Rectal smooth muscle tissue (tissue), 1 donor: ENCODE data around the gene ZNHIT2.
"Not testable (repeated sequence)": the region's sequence is repeated elsewhere in the genome, so short reads cannot be mapped to it uniquely, and the experiment has no call there.

Experiments used
- H3K27ac ChIP-seq: one replicate; pipeline ENCODE4 v1.7.0; 2013; ENCODE audit warnings: low read depth, low read length, inconsistent platforms
- H3K27me3 ChIP-seq: one replicate; pipeline ENCODE4 v1.7.0; 2013; ENCODE audit warnings: low read length; ENCODE audit not compliant: control insufficient read depth, insufficient read depth
- H3K36me3 ChIP-seq: one replicate; pipeline ENCODE4 v1.7.0; 2013; ENCODE audit warnings: low read length; ENCODE audit not compliant: control insufficient read depth, insufficient read depth
- H3K4me1 ChIP-seq: one replicate; pipeline ENCODE4 v1.7.0; 2013; ENCODE audit warnings: low read length; ENCODE audit not compliant: control insufficient read depth, insufficient read depth
- H3K4me3 ChIP-seq: one replicate; pipeline ENCODE4 v1.7.0; 2013; ENCODE audit warnings: low read length
- H3K9ac ChIP-seq: one replicate; pipeline ENCODE4 v1.7.0; 2013; ENCODE audit warnings: low read length

The ZNHIT2 gene

GRCh38 chr11:65150131-65150508, 32.6 kb upstream of the ZNHIT2 start:
- not testable (repeated sequence) for H3K27ac ChIP-seq, H3K36me3 ChIP-seq, H3K4me1 ChIP-seq, H3K27me3 ChIP-seq, H3K9ac ChIP-seq, H3K4me3 ChIP-seq

GRCh38 chr11:65148657-65149056, 31.2 kb upstream of the ZNHIT2 start:
- Histone ChIP-seq H3K4me1 (no peaks in the 10 kb centered on the region), H3K27me3 (no peaks in the 10 kb centered on the region), H3K27ac (no peak overlapping the region), H3K9ac (no peak overlapping the region), H3K36me3 (no peaks in the 10 kb centered on the region), H3K4me3 (no peak overlapping the region)

- H3K36me3 ChIP-seq = no peaks in the 10 kb centered on the region
- H3K4me3 ChIP-seq = no peak overlapping the region
- H3K27ac ChIP-seq = no peak overlapping the region
- H3K9ac ChIP-seq = no peak overlapping the region
- no peaks in the 10 kb centered on the region for H3K4me1 ChIP-seq
- H3K27me3 ChIP-seq = no peaks in the 10 kb centered on the region
These were observed 30.0 kb upstream of the ZNHIT2 start for GRCh38 chr11:65147352-65148075.

- Histone ChIP-seq H3K36me3 (no peaks in the 10 kb centered on the region), H3K27me3 (no peaks in the 10 kb centered on the region), H3K4me1 (no peaks in the 10 kb centered on the region), H3K4me3 (no peak overlapping the region), H3K27ac (no peak overlapping the region), H3K9ac (no peak overlapping the region)
These were observed 24.5 kb upstream of the ZNHIT2 start for GRCh38 chr11:65141896-65142494.

- Histone ChIP-seq H3K36me3 (peaks cover 14% of the 10 kb centered on the region), H3K27me3 (no peaks in the 10 kb centered on the region), H3K4me1 (peaks cover 7% of the 10 kb centered on the region), H3K27ac (no peak overlapping the region), H3K4me3 (no peak overlapping the region), H3K9ac (no peak overlapping the region)
These were observed 19.1 kb upstream of the ZNHIT2 start for GRCh38 chr11:65136515-65137096.

GRCh38 chr11:65135633-65136145, 18.2 kb upstream of the ZNHIT2 start:
- Histone ChIP-seq H3K36me3 (peaks cover 23% of the 10 kb centered on the region), H3K4me1 (peaks cover 7% of the 10 kb centered on the region), H3K27ac (peak overlapping the region; percentile 100), H3K9ac (peak overlapping the region; percentile 50), H3K4me3 (peak overlapping the region; percentile 97), H3K27me3 (no peaks in the 10 kb centered on the region)

GRCh38 chr11:65134952-65135632, 17.6 kb upstream of the ZNHIT2 start:
- Histone ChIP-seq H3K9ac (peak overlapping the region; percentile 95), H3K4me3 (peak overlapping the region; percentile 97), H3K4me1 (peaks cover 7% of the 10 kb centered on the region), H3K36me3 (peaks cover 27% of the 10 kb centered on the region), H3K27me3 (no peaks in the 10 kb centered on the region), H3K27ac (peak overlapping the region; percentile 100)

- Histone ChIP-seq H3K27ac (peak within 1 kb of the TSS; percentile 100), H3K4me1 (peaks cover 7% of the 10 kb centered on the region), H3K4me3 (peak within 1 kb of the TSS; percentile 97)
These were observed 16.9 kb upstream of the ZNHIT2 start, which contains the start of gene SYVN1 for GRCh38 chr11:65134240-65134951. SYVN1 (minus strand) TSS chr11:65134519; CDS start chr11:65133601, 918 bp downstream.

GRCh38 chr11:65133724-65134123, 16.2 kb upstream of the ZNHIT2 start:
- peak overlapping the region; percentile 100 for H3K27ac ChIP-seq
- peak overlapping the region; percentile 95 for H3K9ac ChIP-seq
- H3K4me3 ChIP-seq = peak overlapping the region; percentile 97
- peaks cover 40% of the 10 kb centered on the region for H3K36me3 ChIP-seq
- H3K27me3 ChIP-seq = no peaks in the 10 kb centered on the region
- H3K4me1 ChIP-seq = peaks cover 7% of the 10 kb centered on the region

More at GRCh38 chr11:65134240-65134951, 16.9 kb upstream of the ZNHIT2 start, which contains the start of gene SYVN1:
- Histone ChIP-seq H3K36me3 (peaks cover 34% of the 10 kb centered on the region), H3K27me3 (no peaks in the 10 kb centered on the region), H3K9ac (peak within 1 kb of the TSS; percentile 95)

GRCh38 chr11:65132988-65133700, 15.6 kb upstream of the ZNHIT2 start:
- no peak overlapping the region for H3K27ac ChIP-seq
- H3K27me3 ChIP-seq = no peaks in the 10 kb centered on the region
- no peak overlapping the region for H3K9ac ChIP-seq
- peak overlapping the region; percentile 97 for H3K4me3 ChIP-seq
- H3K36me3 ChIP-seq = peaks cover 46% of the 10 kb centered on the region
- peaks cover 7% of the 10 kb centered on the region for H3K4me1 ChIP-seq

- Histone ChIP-seq H3K36me3 (peaks cover 50% of the 10 kb centered on the region), H3K4me3 (peak overlapping the region; percentile 97), H3K27ac (no peak overlapping the region), H3K27me3 (no peaks in the 10 kb centered on the region), H3K4me1 (peaks cover 7% of the 10 kb centered on the region), H3K9ac (no peak overlapping the region)
These were observed 14.9 kb upstream of the ZNHIT2 start for GRCh38 chr11:65132238-65132987.
